Ovary (tissue), 9 donors: ENCODE data around the gene IQGAP1. TPM values are rescaled to one million over a fixed set of nuclear protein-coding genes. Genes with fewer than 3 reads are reported as not detected.

Source experiments
- DNase-seq, 5 donors: peaks; one replicate each; pipeline ENCODE4 v3.0.0-alpha.2; 2019 to 2020
- H3K27ac ChIP-seq, 2 donors: fragments of 200-600 bp; one replicate each; pipeline versions ENCODE4 v1.5.1 to v1.8.0; 2019 to 2022
- H3K27me3 ChIP-seq: fragments of 200-600 bp; one replicate; pipeline ENCODE4 v1.8.0; 2022
- H3K36me3 ChIP-seq: fragments of 200-600 bp; sonication (generic); one replicate; pipeline ENCODE4 v1.5.1; 2019
- H3K4me1 ChIP-seq: one replicate; pipeline ENCODE4 v1.8.1; 2013; ENCODE audit warnings: mild to moderate bottlenecking, moderate library complexity; ENCODE audit not compliant: insufficient read depth
- H3K4me3 ChIP-seq: fragments of 200-600 bp; sonication (generic); one replicate; pipeline ENCODE4 v1.5.1; 2017
- H3K9me3 ChIP-seq, 2 donors: fragments of 200-600 bp in 1 of 2; sonication (generic) in 1 of 2; one replicate each; pipeline versions ENCODE4 v1.5.1 to v1.8.1; 2013 to 2019; ENCODE audit warnings: mild to moderate bottlenecking in 1 of 2, moderate library complexity in 1 of 2
- CTCF ChIP-seq, 3 donors: fragments of 450-650 bp in 2 of 3; fragments of 200-600 bp in 1 of 3; IDR thresholded peaks; one replicate each; pipeline versions ENCODE4 v1.5.1 to v1.8.0; 2016 to 2022; ENCODE audit warnings: antibody characterized with exemption in 3 of 3, mild to moderate bottlenecking in 1 of 3
- EP300 ChIP-seq: sonication (generic); formaldehyde crosslinking; IDR thresholded peaks from one replicate; pipeline ENCODE4 v1.6.1; 2017; ENCODE audit warnings: antibody characterized with exemption
- POLR2A ChIP-seq: fragments of 450-650 bp; IDR thresholded peaks from one replicate; pipeline ENCODE4 v1.6.1; 2017; ENCODE audit warnings: antibody characterized with exemption, mild to moderate bottlenecking, moderate library complexity
- WGBS, 3 donors: extraction: QIAGEN DNeasy Blood & Tissue Kit in 1 of 3; methylation state at CpG; one replicate each; pipeline versions ENCODE4 v1.1.5 to v1.1.7; 2013 to 2017; 5-methylcytosine and 5-hydroxymethylcytosine counted together
- intact Hi-C, 4 donors: fragments of 100-400 bp; cut with DNase I; formaldehyde crosslinking; loops; one replicate each; pipeline versions ENCODE4 v1.11.0 to v1.15.1; 2022 to 2023
- polyA plus RNA-seq, 2 donors: library from polyadenylated mRNA; stranded (reverse); fragments of 200-250 nt in 1 of 2; fragments of 350-450 nt in 1 of 2; fragmentation: Illumina TruSeq in 1 of 2; extraction: RNeasy Lipid Tissue Mini Kit (QIAGEN cat#74804) in 1 of 2; gene quantifications; one replicate each; pipeline ENCODE4 v1.2.3, GENCODE V29; 2013 to 2014
- total RNA-seq, 7 donors: library from RNA; depleted of rRNA in 2 of 7; stranded (reverse); fragments of >200 nt in 2 of 7; fragmentation: NEBNext Ultra II Directional in 3 of 7; extraction: Animal tissue kit (Norgen Biotek cat#: 25700) in 3 of 7; gene quantifications; one replicate each; pipeline versions ENCODE4 v1.1.0 to v1.2.4, GENCODE V29; 2016 to 2023
- donor health status: DM: no; HTN: no; CAD: no; lungs with moderate emphysema.
- donor health status: DM: no; HTN: no; CAD: no.
- donor health status: Bipolar disorder and iron deficiency.
- donor health status: DM: yes; HTN: yes; CAD: no.
- donor health status: DM: no; HTN: no; CAD: no.
- donor health status: DM: yes; HTN: yes; CAD: no.

IQGAP1 gene
- total and polyA plus RNA-seq, 9 donors: 68.1 to 173 (median 108) TPM

- H3K27me3 ChIP-seq: no peaks in the 10 kb centered on the region
- H3K4me3 ChIP-seq: no peak overlapping the region
- WGBS, 3 donors: 0 to 5% (median 5%) methylated on average over 1 of the region's 1 CpG
- H3K4me1 ChIP-seq: peaks cover 20% of the 10 kb centered on the region
- H3K36me3 ChIP-seq: no peaks in the 10 kb centered on the region
- DNase-seq: no peak
- intact Hi-C loops: no loop called here
- no peak for TF ChIP-seq EP300
- no peak for TF ChIP-seq CTCF (IDR thresholded peaks at IDR 0.05)
- no peak for TF ChIP-seq POLR2A
- H3K27ac ChIP-seq: peak overlapping the region in 1 of 2 donors; percentile 73
- no peaks in the 10 kb centered on the region for H3K9me3 ChIP-seq
Measured at GRCh38 chr15:90401495-90401894, 13.5 kb downstream of the IQGAP1 start.

- intact Hi-C loops: no loop called here
- TF ChIP-seq EP300: no peak
- TF ChIP-seq CTCF (IDR thresholded peaks at IDR 0.05): no peak
- no peak for TF ChIP-seq POLR2A
- H3K27me3 ChIP-seq: no peaks in the 10 kb centered on the region
- H3K27ac ChIP-seq: peak overlapping the region in 1 of 2 donors; percentile 73
- H3K9me3 ChIP-seq: no peaks in the 10 kb centered on the region
- no peak overlapping the region for H3K4me3 ChIP-seq
- H3K4me1 ChIP-seq: peaks cover 22% of the 10 kb centered on the region
- H3K36me3 ChIP-seq: no peaks in the 10 kb centered on the region
- peak in 1 of 5 donors; percentile 44 for DNase-seq
Measured at GRCh38 chr15:90402223-90402622, 14.2 kb downstream of the IQGAP1 start.

GRCh38 chr15:90402767-90403166 is 14.7 kb downstream of the IQGAP1 start:
- no peaks in the 10 kb centered on the region for H3K27me3 ChIP-seq
- 48 to 58% (median 57%) methylated on average over 3 of the region's 3 CpGs for WGBS, 3 donors
- no peak for TF ChIP-seq POLR2A
- no peak for TF ChIP-seq EP300
- TF ChIP-seq CTCF (IDR thresholded peaks at IDR 0.05): no peak
- peak overlapping the region in 1 of 2 donors; percentile 73 for H3K27ac ChIP-seq
- H3K4me3 ChIP-seq: no peak overlapping the region
- intact Hi-C loops: no loop called here
- H3K36me3 ChIP-seq: no peaks in the 10 kb centered on the region
- no peak for DNase-seq
- peaks cover 24% of the 10 kb centered on the region for H3K4me1 ChIP-seq
- H3K9me3 ChIP-seq: no peaks in the 10 kb centered on the region

GRCh38 chr15:90405055-90405607 is 17.1 kb downstream of the IQGAP1 start:
- intact Hi-C loops: no loop called here
- WGBS, 3 donors: 14 to 19% (median 18%) methylated on average over 3 of the region's 3 CpGs
- TF ChIP-seq POLR2A: no peak
- no peak for TF ChIP-seq CTCF (IDR thresholded peaks at IDR 0.05)
- TF ChIP-seq EP300: no peak
- H3K9me3 ChIP-seq: no peaks in the 10 kb centered on the region
- no peaks in the 10 kb centered on the region for H3K36me3 ChIP-seq
- H3K27me3 ChIP-seq: no peaks in the 10 kb centered on the region
- no peak overlapping the region for H3K4me3 ChIP-seq
- H3K4me1 ChIP-seq: peaks cover 24% of the 10 kb centered on the region
- peak overlapping the region in 1 of 2 donors; percentile 6 for H3K27ac ChIP-seq
- no peak for DNase-seq
